Neural cell (in vitro differentiated cells): ENCODE data around the gene MAFB. TPM values are rescaled to one million over a fixed set of nuclear protein-coding genes. Genes with fewer than 3 reads are reported as not detected.

Source experiments
- H2AFZ ChIP-seq: fragments of 200-600, 300-800 bp; sonication (generic), shearing (Covaris generic); 2 replicates; pipeline ENCODE4 v1.6.0; 2014; ENCODE audit warnings: low read depth, mild to moderate bottlenecking, antibody characterized with exemption, low read length, moderate library complexity
- H3F3A ChIP-seq: fragments of 200-600 bp; shearing (Covaris generic); 2 replicates; pipeline ENCODE4 v1.6.1; 2016; ENCODE audit warnings: mild to moderate bottlenecking, moderate library complexity, mixed read lengths, antibody characterized with exemption, low read length; ENCODE audit not compliant: insufficient read depth, poor library complexity, severe bottlenecking
- H3K27ac ChIP-seq: fragments of 200-600, 300-800 bp; sonication (generic), shearing (Covaris generic); 2 replicates; pipeline ENCODE4 v1.5.1; 2014; ENCODE audit warnings: mild to moderate bottlenecking, low read length, moderate library complexity
- H3K27me3 ChIP-seq: fragments of 300-800, 200-600 bp; sonication (generic), shearing (Covaris generic); 2 replicates; pipeline ENCODE4 v1.6.0; 2014; ENCODE audit warnings: mild to moderate bottlenecking, low read depth, low read length, moderate library complexity; ENCODE audit not compliant: insufficient read depth
- H3K36me3 ChIP-seq: fragments of 300-800, 200-600 bp; sonication (generic), shearing (Covaris generic); 2 replicates; pipeline ENCODE4 v1.5.1; 2014; ENCODE audit warnings: mild to moderate bottlenecking, antibody characterized with exemption, low read length, moderate library complexity; ENCODE audit not compliant: insufficient read depth
- H3K4me2 ChIP-seq: fragments of 300-800, 200-600 bp; sonication (generic), shearing (Covaris generic); 2 replicates; pipeline ENCODE4 v1.6.0; 2014; ENCODE audit warnings: mild to moderate bottlenecking, low read length
- H3K4me3 ChIP-seq: fragments of 300-800, 200-600 bp; sonication (generic), shearing (Covaris generic); 2 replicates; pipeline ENCODE4 v1.5.1; 2014; ENCODE audit warnings: mild to moderate bottlenecking, low read length, moderate library complexity
- H3K79me2 ChIP-seq: fragments of 200-600 bp; shearing (Covaris generic); replicated peaks from 2 replicates; pipeline ENCODE4 v1.6.0; 2014; ENCODE audit warnings: mild to moderate bottlenecking, low read length, moderate library complexity; ENCODE audit not compliant: insufficient read depth
- H3K9ac ChIP-seq: fragments of 300-800, 200-600 bp; sonication (generic), shearing (Covaris generic); 2 replicates; pipeline ENCODE4 v1.6.1; 2016; ENCODE audit warnings: mild to moderate bottlenecking, low read length, mixed read lengths
- H3K9me2 ChIP-seq: fragments of 200-600 bp; shearing (Covaris generic); 2 replicates; pipeline ENCODE4 v1.6.1; 2016; ENCODE audit warnings: mild to moderate bottlenecking, low read length, mixed read lengths; ENCODE audit not compliant: insufficient read depth
- H3K9me3 ChIP-seq: fragments of 200-600, 300-800 bp; sonication (generic), shearing (Covaris generic); 2 replicates; pipeline ENCODE4 v1.6.1; 2016; ENCODE audit warnings: mild to moderate bottlenecking, mixed run types, low read length, moderate library complexity, mixed read lengths
- H4K20me1 ChIP-seq: fragments of 200-600 bp; shearing (Covaris generic); 2 replicates; pipeline ENCODE4 v1.6.1; 2016; ENCODE audit warnings: mild to moderate bottlenecking, mixed run types; ENCODE audit not compliant: insufficient read depth
- EP300 ChIP-seq: fragments of 450-650 bp; conservative IDR thresholded peaks from 2 replicates; pipeline ENCODE4 v1.6.1; 2014; ENCODE audit warnings: antibody characterized with exemption, mild to moderate bottlenecking, moderate library complexity; ENCODE audit not compliant: poor library complexity, severe bottlenecking
- EZH2 ChIP-seq: fragments of 200-600, 300-800 bp; shearing (Covaris generic), sonication (generic); IDR thresholded peaks from 2 replicates; pipeline ENCODE4 v1.6.1; 2014; ENCODE audit warnings: antibody characterized with exemption, low read length, borderline replicate concordance, mild to moderate bottlenecking; ENCODE audit not compliant: insufficient read depth, poor library complexity, severe bottlenecking
- MXI1 ChIP-seq: fragments of 450-650 bp; conservative IDR thresholded peaks from 2 replicates; pipeline ENCODE4 v1.6.1; 2014; ENCODE audit warnings: antibody characterized with exemption, mild to moderate bottlenecking; ENCODE audit not compliant: poor library complexity, severe bottlenecking
- POLR2AphosphoS5 ChIP-seq: IDR thresholded peaks from 2 replicates; pipeline ENCODE4 v1.6.1; 2012
- RAD21 ChIP-seq: fragments of 450-650 bp; conservative IDR thresholded peaks from 2 replicates; pipeline ENCODE4 v1.6.1; 2014; ENCODE audit warnings: antibody characterized with exemption, mild to moderate bottlenecking, moderate library complexity
- SMC3 ChIP-seq: fragments of 450-650 bp; conservative IDR thresholded peaks from 2 replicates; pipeline ENCODE4 v1.6.1; 2014; ENCODE audit warnings: antibody characterized with exemption, mild to moderate bottlenecking, moderate library complexity; ENCODE audit not compliant: poor library complexity
- TAF1 ChIP-seq: IDR thresholded peaks from 2 replicates; pipeline ENCODE4 v1.6.1; 2012; ENCODE audit warnings: low read depth
- polyA plus RNA-seq: library from polyadenylated mRNA; depleted of rRNA; stranded (reverse); fragments of >200 nt; gene quantifications from 2 replicates; pipeline ENCODE4 v1.2.3, GENCODE V29; 2014
- TF ChIP-seq, protein P1 (sequence below): IDR thresholded peaks from 2 replicates; pipeline ENCODE4 v1.6.1; 2012; ENCODE audit warnings: borderline replicate concordance
- TF ChIP-seq, protein P2 (sequence below): fragments of 450-650 bp; IDR thresholded peaks from 2 replicates; pipeline ENCODE4 v1.5.1; 2014; ENCODE audit warnings: antibody characterized with exemption, mild to moderate bottlenecking, moderate library complexity; ENCODE audit not compliant: poor library complexity, severe bottlenecking

Gene MAFB
- polyA plus RNA-seq, 1 donor from 2014 or later, result 5.6 TPM

DNA sequence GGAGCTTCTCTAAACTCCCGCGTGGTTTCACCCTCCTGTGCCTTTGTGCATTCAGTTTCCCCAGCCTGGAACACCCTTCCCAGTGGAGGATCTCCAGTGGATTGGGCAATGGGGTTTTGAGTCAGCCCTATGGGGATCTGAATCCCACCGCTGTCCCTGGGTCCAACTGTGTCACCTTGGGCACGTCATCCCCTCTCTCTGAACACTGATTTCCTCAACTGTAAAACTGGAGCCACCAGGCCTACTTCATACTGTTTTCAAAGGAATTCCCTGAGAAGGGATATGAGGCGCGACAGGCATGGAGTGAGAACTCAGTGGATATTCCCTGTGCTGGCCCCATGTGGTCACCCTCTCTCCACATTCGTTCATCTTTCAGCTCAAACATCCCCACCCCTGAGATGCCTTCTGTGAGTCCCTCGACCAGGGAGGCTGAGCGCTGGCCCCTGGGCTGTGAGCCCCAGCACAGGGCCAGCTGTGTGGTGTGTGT is 25.7 kb downstream of the MAFB start:
- H2AFZ ChIP-seq, result no peak overlapping the region
- no peaks in the 10 kb centered on the region for H3K79me2 ChIP-seq
- H3K4me2 ChIP-seq, result no peak overlapping the region
- H3F3A ChIP-seq, result no peaks in the 10 kb centered on the region
- no peaks in the 10 kb centered on the region for H3K9me3 ChIP-seq
- H3K36me3 ChIP-seq, result no peaks in the 10 kb centered on the region
- no peak overlapping the region for H3K27ac ChIP-seq
- TF ChIP-seq, protein P1, sequence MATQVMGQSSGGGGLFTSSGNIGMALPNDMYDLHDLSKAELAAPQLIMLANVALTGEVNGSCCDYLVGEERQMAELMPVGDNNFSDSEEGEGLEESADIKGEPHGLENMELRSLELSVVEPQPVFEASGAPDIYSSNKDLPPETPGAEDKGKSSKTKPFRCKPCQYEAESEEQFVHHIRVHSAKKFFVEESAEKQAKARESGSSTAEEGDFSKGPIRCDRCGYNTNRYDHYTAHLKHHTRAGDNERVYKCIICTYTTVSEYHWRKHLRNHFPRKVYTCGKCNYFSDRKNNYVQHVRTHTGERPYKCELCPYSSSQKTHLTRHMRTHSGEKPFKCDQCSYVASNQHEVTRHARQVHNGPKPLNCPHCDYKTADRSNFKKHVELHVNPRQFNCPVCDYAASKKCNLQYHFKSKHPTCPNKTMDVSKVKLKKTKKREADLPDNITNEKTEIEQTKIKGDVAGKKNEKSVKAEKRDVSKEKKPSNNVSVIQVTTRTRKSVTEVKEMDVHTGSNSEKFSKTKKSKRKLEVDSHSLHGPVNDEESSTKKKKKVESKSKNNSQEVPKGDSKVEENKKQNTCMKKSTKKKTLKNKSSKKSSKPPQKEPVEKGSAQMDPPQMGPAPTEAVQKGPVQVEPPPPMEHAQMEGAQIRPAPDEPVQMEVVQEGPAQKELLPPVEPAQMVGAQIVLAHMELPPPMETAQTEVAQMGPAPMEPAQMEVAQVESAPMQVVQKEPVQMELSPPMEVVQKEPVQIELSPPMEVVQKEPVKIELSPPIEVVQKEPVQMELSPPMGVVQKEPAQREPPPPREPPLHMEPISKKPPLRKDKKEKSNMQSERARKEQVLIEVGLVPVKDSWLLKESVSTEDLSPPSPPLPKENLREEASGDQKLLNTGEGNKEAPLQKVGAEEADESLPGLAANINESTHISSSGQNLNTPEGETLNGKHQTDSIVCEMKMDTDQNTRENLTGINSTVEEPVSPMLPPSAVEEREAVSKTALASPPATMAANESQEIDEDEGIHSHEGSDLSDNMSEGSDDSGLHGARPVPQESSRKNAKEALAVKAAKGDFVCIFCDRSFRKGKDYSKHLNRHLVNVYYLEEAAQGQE, result no peak
- TF ChIP-seq RAD21 (no peak), TAF1 (no peak), MXI1 (no peak), EP300 (no peak), SMC3 (no peak), POLR2AphosphoS5 (no peak)
- TF ChIP-seq, protein P2, sequence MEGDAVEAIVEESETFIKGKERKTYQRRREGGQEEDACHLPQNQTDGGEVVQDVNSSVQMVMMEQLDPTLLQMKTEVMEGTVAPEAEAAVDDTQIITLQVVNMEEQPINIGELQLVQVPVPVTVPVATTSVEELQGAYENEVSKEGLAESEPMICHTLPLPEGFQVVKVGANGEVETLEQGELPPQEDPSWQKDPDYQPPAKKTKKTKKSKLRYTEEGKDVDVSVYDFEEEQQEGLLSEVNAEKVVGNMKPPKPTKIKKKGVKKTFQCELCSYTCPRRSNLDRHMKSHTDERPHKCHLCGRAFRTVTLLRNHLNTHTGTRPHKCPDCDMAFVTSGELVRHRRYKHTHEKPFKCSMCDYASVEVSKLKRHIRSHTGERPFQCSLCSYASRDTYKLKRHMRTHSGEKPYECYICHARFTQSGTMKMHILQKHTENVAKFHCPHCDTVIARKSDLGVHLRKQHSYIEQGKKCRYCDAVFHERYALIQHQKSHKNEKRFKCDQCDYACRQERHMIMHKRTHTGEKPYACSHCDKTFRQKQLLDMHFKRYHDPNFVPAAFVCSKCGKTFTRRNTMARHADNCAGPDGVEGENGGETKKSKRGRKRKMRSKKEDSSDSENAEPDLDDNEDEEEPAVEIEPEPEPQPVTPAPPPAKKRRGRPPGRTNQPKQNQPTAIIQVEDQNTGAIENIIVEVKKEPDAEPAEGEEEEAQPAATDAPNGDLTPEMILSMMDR, result no peak
- H3K9me2 ChIP-seq, result no peaks in the 10 kb centered on the region
- no peak overlapping the region for H3K4me3 ChIP-seq
- no peaks in the 10 kb centered on the region for H3K27me3 ChIP-seq
- H4K20me1 ChIP-seq, result no peaks in the 10 kb centered on the region
- no peak overlapping the region for H3K9ac ChIP-seq

DNA sequence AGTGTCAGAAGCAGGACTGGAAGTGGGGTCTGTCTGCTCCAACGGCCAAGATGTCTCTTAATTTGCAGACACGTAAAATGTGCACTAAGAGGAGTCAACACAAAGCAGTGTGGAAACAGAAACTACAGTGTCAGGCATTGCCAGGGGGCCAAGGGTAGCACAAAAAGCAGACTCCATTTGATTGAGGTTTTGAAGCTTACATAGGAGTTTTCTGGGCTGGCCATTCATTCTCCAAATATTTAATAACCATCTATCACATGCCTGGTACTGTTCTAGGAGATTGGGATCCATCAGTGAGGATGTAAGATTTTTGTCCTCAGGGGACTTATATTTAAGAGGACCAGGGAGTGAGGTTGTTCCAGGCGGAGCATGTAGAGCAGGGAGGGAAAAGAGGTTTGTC is 29.5 kb downstream of the MAFB start:
- Histone ChIP-seq H3K27me3 (no peaks in the 10 kb centered on the region), H3K4me3 (no peak overlapping the region), H3K79me2 (no peaks in the 10 kb centered on the region), H3K27ac (no peak overlapping the region), H3K9ac (no peak overlapping the region), H3K9me2 (no peaks in the 10 kb centered on the region), H3F3A (no peaks in the 10 kb centered on the region), H3K9me3 (no peaks in the 10 kb centered on the region), H4K20me1 (no peaks in the 10 kb centered on the region), H3K4me2 (no peak overlapping the region), H3K36me3 (no peaks in the 10 kb centered on the region), H2AFZ (no peak overlapping the region)
- TF ChIP-seq, protein P1, result no peak
- TF ChIP-seq POLR2AphosphoS5 (no peak), EZH2 (no peak), RAD21 (no peak), TAF1 (no peak), EP300 (no peak), SMC3 (no peak), MXI1 (no peak)
- TF ChIP-seq, protein P2, result no peak
